HG02623 (cell line): ENCODE results near the gene GALNT2.

ENCODE experiments used
- ATAC-seq: cut with Tn5 transposase; IDR thresholded peaks from one replicate; pipeline ENCODE4 v1.9.1; 2021; ENCODE audit warnings: moderate library complexity; ENCODE audit not compliant: unreplicated experiment

GALNT2 gene

DNA sequence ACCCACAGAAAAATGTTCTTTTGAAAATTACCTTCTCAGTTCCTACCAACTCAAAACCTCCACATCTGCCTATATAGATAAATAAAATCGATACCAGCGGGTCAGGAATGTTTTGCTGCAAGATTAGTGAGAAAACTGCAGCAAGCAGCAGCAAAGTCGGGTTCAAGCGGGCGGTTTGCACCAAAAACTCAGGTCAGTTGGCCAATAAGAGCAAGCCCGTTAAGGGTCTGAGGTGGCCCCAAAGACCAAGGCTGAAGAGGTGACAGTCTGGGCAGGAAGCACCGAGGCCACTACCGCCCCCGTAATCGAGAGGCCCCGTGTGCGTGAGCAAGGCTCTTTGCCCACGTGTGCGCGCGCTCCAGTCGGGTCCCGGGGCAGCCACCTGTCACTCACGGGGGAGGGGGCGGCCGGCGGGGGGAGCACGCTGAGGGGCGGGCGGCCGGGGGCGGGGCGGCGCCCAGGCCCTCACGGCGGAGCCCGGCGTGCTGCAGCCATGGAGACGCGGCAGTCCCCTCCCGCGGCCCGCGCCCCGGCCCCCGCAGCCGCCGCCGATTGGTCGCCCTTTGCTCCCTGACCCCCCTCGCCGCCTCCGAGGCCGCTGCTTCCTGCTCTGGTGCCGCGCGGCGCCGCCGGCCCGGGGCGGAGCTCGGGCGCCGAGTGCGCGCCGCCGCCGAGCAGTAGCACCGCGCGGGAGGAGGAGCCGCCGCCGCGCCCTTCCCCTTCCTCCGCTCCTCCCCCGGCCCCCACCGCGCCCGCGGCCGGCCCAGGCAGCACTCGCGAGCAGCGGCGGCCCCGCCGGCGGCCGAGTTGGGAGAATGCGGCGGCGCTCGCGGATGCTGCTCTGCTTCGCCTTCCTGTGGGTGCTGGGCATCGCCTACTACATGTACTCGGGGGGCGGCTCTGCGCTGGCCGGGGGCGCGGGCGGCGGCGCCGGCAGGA, at the start of gene GALNT2:
GALNT2 (plus strand) TSS at position 773 of the 939 bp plus-strand sequence; CDS start at position 816, 43 bp downstream.
- peak; percentile 88 for ATAC-seq

DNA sequence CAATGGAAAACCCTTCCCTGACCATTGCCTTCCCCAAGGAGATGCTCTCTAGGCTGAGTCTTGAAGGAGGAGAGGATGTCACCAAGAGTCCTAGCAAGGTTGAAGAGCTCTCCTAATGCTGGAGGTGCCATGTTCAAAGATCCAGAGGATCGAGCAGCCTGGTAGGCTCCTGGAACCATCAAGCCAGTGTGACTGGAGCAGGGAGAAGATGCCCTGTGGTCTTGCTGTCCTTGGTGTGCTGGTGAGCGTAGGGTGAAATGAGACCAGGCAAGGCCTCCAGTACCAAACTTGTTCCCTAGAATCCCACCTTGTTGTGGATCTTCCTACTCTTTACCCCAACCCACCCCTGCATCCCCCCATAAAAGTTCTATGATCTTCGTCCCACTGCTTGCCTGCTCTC, 46.6 kb upstream of the GALNT2 start:
- no peak for ATAC-seq

DNA sequence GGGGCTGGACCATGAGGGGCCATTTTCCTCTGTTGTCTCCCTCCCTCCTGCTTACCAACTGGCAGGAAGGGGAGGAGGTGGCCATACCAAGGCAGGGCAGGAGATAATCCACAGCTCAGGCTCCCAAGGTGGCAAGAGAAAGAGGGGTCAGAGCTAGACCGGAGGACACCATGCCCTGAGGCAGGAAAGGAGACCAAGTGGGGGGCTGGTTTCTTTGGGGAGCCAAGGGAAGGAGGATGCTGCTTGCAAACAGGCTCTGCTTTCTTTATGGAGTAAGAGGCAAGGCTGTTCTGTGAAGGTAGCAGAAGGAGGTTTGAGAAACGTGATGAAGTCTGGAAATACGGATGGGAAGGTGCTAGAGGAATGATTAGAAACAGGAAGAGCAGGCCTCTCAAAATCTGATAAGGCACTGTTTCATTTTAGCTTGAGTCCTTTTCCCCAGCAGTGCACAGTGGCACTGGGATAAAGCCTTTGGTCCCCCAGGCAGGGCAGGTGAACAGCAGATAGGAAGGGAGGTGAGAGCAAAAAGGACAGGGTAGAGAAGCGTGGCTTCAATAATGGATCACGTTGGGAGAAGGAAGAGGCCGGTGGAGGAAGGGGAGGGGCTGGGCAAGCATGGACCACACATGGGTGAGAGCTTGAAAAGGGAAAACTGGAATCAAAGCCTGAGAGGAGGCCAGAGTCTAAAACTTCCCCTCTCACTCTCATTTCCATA, 44.2 kb upstream of the GALNT2 start:
- no peak for ATAC-seq

DNA sequence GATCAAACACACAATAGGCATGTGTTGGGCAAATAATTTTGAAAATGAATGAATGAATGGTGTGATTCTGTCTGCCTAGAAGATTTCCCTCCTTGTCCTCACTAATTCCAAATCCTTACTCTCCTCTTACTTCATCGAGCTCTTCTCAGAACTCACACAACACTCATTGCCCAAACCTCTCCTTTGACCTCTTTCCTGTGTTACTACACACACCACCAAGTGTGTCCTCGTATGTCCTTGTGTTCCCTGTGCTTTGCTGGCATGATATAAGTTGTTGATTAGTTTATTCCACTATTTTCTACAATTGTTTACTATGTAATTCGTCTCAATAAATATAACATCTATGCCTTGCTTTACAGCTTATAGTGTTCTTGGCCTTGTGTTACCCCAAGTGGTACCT, 41.4 kb upstream of the GALNT2 start:
- ATAC-seq, result no peak

DNA sequence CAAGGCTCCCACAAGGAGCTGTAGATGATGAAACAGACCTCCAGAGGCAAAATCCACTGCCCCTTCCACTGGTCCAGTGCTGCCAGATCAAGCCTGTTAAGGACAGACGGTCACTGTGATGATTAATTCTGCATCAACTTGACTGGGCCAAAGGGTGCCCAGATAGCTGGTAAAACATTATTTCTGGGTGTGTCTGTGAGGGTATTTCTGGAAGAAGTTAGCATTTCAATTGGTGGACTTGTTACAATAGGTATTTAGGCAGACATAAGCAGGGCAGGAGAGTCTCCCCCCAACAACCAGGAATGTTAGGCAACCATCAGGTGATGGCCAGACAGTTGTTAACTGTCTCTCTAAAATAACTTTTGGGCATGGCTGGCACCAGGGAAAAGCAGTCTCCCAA, 40.9 kb upstream of the GALNT2 start:
- ATAC-seq, result no peak

DNA sequence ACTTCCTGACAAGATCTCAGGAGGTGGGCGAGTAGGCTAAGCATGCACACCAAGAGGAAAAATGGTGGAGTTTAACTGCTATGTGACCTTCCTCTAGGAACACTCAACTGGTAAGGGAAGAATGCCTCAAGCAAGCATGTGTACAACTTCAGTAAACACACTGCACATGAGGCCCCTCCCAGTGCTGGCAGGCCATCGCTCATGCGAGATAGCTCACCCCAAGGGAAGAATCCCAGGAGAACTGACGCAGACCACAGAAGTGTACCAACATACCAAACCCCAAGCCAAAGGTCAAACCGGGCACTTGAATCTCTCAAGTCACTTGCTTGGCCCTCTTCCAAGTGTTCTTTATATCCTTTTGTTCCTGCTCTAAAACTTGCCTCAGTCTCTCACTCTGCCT, 40.5 kb upstream of the GALNT2 start:
- no peak for ATAC-seq

DNA sequence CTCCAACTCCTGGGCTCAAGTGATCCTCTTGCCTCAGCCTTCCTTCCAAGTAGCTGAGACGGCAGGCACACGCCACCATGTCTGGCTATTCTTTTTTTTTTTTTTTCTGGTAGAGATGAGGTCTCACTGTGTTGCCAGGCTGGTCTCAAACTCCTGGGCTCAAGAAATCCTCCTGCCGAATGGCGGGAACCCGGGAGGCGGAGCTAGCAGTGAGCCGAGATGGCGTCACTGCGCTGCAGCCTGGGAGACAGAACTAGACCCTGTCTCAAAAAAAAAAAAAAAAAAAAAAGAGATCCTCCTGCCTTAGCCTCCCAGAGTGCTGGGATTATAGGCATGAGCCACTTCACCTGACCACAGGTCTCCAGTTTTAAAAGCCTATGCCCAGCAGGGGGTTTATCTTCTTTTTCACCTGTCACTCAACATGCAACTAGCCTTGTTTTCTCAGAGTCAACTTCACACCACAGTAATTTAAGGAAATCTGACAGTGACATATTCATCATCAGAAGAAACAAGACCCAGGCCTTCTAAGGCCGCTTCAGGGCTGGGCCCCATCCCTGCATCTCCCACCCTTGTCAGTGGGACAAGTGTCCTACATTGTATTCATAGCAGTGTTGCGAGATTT, 38.3 kb upstream of the GALNT2 start:
- no peak for ATAC-seq

DNA sequence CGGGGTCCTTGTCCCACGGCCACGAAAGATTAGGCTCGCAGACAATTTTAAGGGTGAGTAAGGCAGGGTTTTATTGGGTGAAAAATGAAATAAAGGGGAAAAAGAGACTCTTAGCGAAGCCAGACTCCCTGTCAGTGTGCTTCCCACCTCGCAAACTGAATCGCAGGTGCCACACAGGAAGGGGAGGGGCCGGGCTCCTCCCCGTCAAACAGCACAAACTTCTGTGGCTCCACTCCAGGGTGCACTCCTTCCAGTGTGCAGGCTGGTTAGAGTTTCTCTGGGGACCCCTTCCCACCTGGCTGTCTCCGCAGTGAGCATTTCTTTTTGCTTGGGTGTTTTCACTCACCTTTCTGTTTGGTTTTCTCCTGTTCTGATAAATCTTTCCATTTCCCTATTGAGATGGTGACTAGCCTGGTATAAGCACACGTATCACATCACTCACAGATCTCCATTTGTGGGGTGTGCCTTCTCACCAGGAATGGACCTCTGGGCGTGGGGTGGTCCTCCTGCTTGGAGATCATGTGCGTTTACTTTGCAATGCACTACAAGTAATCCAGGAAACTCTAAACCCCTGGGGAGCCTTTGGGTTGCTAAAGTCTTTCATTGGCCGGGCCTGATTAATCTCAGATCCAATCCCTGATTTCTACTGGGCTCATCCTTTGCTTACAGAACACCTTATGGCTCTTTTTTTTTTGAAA, 37.6 kb upstream of the GALNT2 start:
- ATAC-seq, result no peak

DNA sequence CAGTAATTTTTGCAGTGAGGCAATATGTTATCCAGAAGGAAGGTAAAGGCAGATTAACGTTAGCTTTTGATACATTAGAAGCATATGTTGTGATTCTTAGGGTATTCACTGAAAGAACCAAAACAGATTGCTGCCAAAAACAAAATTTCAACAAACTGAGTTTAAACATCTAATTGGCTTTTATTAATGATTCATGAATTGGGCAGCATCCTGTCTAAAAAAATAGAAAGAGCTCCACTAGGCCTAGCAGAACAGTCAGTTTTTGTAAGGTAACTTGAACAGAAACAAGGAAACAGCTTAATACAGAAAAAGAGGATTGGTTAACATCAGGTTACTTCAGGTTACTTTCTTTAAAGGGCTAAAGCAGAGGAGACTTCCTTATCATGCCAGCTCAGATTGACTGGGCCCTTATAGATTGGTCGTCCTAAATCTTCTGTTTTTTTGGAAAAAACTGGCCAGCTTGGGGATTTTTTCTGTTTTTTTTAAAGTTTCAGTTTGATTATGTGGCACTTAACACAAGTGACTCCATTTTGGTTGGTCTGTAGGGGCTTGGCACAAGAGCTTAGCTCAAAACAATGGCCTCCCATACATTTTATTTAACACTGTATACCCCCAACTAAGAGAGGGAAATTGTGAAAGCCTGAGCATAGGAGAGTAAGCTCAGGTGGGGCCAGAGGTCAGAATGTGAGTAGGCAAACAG, 36.8 kb upstream of the GALNT2 start:
- ATAC-seq, result no peak

DNA sequence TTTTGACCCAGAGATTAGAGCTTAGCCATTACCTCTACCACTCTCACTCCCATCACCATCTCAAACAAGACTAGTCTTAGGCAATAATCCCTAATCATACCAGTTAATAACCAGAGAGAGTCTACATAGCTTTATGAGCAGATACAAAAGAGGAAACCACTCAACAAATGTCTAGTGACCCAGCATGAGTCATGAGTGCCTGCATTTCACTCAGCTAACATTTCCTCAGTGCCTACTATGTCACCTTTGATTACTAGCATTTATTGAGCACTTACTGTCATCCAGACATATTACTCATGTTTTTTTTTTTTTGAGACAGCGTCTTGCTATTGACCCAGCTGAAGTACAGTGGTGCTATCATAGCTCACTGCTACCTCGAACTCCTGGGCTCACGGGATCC, 35.9 kb upstream of the GALNT2 start:
- ATAC-seq, result no peak

DNA sequence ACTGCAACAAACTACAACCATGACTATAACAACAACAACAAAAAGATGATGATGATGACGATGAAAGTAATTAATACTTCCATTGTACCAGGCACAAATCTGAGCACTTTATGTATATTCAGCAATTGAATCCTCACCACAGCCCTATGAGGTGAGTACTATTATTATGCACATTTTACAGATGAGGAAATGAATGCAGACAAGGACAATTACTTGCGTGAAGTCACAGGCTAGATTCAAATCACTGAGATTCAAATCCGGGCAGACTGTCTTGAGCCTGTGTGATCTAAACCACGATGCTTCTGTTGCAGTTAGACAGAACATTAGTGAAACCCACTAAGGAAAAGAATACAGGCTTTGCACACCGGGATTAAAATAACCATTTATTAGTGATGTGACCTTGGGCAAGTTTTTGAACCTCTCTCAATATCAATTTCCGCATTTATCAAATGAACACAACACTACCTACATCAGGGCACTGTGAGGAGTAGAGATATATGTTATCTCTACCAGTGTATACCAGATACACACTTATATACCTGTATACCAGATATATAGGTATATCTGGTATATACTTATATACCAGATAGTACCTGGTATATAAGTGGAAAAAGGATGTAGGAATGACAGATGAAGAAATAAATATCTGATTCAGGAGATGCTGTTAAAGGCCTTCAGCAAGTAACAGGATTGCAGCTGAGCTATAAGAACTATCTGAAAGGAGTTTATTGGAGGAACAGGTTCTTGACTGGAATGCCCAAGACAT, 34.3 kb upstream of the GALNT2 start:
- ATAC-seq, result no peak

DNA sequence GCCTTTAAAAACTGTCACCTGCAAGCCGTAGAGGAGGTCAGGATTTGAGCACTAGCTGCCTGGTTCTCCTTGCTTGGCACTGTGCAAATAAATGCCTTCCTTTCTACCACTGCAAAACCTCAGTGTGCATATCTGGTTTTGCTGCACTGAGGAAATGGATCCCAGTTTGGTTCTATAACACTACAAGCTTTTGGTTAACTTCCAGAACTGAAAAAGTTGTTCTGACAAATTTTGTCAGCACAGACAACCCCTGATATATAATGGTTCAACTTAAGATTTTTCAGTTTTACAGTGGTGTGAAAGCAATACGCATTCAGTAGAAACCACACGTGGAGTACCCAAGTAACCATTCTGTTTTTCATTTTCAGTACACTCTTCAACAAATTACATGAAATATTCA, 29.8 kb upstream of the GALNT2 start:
- ATAC-seq, result no peak

DNA sequence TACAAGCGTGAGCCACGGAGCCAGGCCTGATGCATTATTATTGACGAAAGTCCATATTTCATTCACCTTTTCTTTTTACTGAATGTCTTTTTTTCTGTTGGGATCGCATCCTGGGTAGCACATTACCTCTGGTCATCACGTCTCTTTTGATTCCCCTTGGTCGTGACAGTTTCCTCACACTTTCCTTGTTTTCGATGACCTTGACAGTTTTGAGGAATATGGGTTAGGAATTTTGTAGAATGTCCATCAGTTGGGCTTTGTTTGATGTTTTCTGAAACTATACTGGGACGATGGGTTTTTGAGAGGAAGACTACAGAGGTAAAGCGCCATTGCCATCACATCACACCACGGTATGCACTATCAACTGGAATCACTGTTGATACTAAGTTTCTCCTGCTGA, 26.6 kb upstream of the GALNT2 start:
- no peak for ATAC-seq

DNA sequence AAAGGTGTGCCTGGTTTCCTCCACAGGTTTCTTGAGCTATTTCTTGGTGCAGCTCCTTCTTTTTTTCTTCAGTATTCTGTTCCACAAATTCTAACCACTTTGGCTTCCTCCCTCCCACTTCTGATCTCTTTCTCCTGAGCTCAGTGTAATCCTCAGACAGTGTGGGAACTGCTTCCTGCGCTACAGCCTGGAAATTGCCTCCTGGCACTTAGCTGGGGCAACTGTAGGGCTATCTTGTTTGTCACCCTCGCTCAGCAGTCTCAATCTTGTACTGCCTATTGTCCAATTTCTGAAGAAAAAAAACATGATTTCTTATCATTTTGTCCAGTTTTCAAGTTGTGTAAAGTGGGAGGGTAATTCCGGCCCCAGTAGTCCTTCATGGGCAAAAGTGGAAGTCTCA, 24.0 kb upstream of the GALNT2 start:
- ATAC-seq, result no peak

DNA sequence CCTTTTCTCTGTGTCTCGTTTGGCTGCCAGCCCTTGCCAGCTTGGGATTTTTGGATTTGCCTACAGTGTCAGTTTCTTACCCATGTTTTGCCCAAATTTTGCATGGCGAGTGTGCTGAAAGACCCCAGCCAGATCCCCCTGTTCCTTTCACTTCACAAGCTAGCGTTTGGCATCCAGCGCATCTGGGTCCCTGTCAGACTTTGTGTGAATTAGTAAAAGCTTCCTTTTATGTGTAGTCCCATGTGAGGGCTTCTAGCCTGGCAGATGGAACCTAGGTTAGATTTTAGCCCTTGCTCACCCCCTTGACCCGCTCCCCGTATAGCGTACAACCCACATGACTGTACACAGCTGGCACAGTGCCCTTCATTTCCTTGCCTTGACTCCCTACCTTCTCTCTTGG, 22.3 kb upstream of the GALNT2 start:
- ATAC-seq, result no peak

DNA sequence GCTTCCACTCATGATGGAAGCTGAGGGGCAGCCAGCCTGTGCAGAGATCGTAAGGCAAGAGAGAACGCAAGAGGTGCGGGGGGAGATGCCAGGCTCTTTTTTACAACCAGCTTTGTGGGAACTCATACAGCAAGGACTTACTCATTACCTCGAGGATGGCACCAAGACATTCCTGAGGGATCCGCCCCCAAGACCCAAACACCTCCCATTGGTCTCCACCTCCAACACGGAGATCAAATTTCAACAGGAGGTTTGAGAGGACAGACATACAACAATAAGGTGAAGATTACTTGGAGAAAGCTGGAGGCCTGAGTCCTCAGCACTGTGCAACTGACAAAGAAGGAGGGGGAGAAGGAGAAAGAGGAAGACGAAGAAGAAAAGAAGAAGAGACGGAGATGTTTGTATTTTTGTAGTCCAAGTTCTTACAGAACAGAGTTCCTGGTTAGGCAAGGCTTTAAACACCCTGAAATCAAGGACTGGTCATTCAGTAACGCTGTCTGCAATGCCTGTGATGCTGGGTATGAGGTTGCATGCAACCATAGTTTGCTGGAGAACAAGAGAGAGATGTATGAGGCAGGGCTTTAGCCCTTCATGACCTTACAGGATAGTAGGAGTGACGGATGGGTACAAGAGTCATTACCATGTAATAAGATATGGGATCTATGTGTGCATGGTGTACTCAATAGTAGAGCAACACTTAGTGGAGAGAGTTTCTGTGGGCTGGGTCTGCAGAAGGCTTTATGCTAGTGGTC, 19.7 kb upstream of the GALNT2 start:
- no peak for ATAC-seq

DNA sequence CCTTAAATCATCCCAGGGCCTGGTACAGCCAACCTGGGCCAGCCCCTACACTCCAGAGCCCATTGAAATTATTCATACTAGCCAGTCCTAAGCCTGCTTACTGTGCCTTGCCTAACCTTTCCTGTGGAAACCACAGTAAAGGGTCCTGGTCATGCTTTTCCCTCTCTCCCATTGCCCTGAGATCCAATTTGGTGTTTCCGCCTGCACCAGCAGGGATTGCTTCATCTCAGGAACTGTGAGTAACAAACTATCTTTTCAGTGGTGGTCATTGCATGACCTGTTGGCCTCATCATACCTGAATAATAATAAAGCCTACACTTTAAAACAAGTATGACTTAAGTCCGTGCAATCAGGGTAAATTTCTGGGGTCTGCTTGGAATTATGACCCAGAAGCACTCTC, 18.7 kb upstream of the GALNT2 start:
- no peak for ATAC-seq

DNA sequence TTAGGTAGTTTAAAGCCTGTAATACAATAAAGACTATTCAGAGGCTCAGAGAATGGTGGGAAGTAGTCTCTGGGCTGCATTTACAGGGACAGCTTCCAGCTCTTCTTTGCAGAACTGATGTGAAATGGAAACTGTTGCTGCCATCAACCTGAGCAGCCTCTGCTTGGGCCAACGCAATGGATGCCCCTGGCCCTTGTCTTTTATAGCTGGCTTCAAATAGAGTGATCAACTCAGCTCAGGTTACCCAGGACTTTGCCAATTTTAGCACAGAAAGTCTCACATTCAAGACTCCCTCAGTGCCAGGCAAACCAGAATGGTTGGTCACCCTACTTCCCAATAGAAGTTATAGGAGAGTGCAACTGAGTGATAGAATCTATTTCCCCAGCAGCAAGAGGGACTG, 18.1 kb upstream of the GALNT2 start:
- ATAC-seq, result no peak

DNA sequence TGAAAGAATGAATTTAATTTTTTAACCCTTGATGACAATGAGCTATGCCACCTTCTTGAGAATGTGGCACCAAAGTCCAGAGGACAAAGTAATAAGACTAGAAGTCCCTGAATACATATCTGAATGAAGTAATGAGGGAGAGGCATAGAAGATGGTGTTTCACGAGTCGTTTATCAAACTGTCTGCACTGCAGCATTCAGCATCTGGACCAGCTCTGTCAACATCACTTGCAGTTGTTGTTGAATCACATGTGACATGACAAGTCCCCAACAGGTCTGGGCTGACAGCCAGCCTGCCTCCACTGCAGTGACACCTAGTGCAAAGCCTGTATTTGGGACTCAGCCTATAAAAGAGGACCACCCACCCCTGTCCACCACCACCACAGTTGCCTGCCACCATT, 17.3 kb upstream of the GALNT2 start:
- no peak for ATAC-seq
